Fibroblast of lung (primary cell): ENCODE data around the gene AP3D1.

Experiments
- CTCF ChIP-seq, 2 donors: IDR thresholded peaks in 1 of 2; conservative IDR thresholded peaks in 1 of 2; 1 replicate in 1 of 2; 2 replicates in 1 of 2; pipeline ENCODE4 v1.5.1; 2011 to 2012; ENCODE audit warnings: low read length in 2 of 2, control low read depth in 1 of 2, inconsistent platforms in 1 of 2, low read depth in 1 of 2, mild to moderate bottlenecking in 1 of 2
- EZH2 ChIP-seq: IDR thresholded peaks from 2 replicates; pipeline ENCODE4 v1.5.1; 2012; ENCODE audit warnings: low read length, control low read depth, mild to moderate bottlenecking; ENCODE audit errors: missing control alignments

- TF ChIP-seq CTCF (conservative IDR thresholded peaks at IDR 0.05 in 1 of 2, IDR thresholded peaks at IDR 0.05 in 1 of 2; ENCODE audit: low read depth in 1 of 2, low read length in 2 of 2) (no peak), EZH2 (no peak)
Observed at GRCh38 chr19:2123682-2124387, 27.5 kb downstream of the AP3D1 start.
